K562 (cell line): Measurements from ENCODE around the gene PPP1R16B. TPM values are rescaled to one million over a fixed set of nuclear protein-coding genes. Genes with fewer than 3 reads are reported as not detected.

Experiments
- AFF1 ChIP-seq, 2 experiments: fragments of 450-650 bp; IDR thresholded peaks; 2 replicates each; pipeline ENCODE4 v1.6.1; 2018; ENCODE audit warnings: mild to moderate bottlenecking in 2 of 2, low read depth in 1 of 2; ENCODE audit not compliant: partially characterized antibody in 2 of 2
- CTCF ChIP-seq, 3 experiments: IDR thresholded peaks in 2 of 3; conservative IDR thresholded peaks in 1 of 3; 2 replicates each; pipeline ENCODE4 v1.5.1; 2011 to 2012; ENCODE audit warnings: low read length in 3 of 3, mild to moderate bottlenecking in 3 of 3, control low read depth in 2 of 3, improper control_type of control experiment in 1 of 3, inconsistent platforms in 1 of 3, low read depth in 1 of 3, mixed read lengths in 1 of 3, moderate library complexity in 1 of 3; ENCODE audit not compliant: insufficient read depth in 2 of 3
- ESRRA ChIP-seq: fragments of 450-650 bp; IDR thresholded peaks from 2 replicates; pipeline ENCODE4 v1.6.1; 2014; ENCODE audit warnings: low read depth, mild to moderate bottlenecking, moderate library complexity, borderline replicate concordance
- HEY1 ChIP-seq: fragments of 250-450 bp; sonication (Bioruptor Pico); IDR thresholded peaks from 2 replicates; pipeline ENCODE4 v1.5.0; 2020; ENCODE audit warnings: mild to moderate bottlenecking, moderate library complexity, borderline replicate concordance
- KLF16 ChIP-seq: IDR thresholded peaks from 2 replicates; pipeline ENCODE4 v1.6.1; 2016; ENCODE audit warnings: antibody characterized with exemption
- PCBP1 ChIP-seq: fragments of 200-400 bp; formaldehyde crosslinking; IDR thresholded peaks from 2 replicates; pipeline ENCODE4 v1.6.1; 2018; ENCODE audit warnings: mild to moderate bottlenecking, low read depth, low read length; ENCODE audit not compliant: poor library complexity, severe bottlenecking
- POLR2AphosphoS5 ChIP-seq: IDR thresholded peaks from 2 replicates; pipeline ENCODE4 v1.6.1; 2011; ENCODE audit warnings: mild to moderate bottlenecking, low read depth, low read length, moderate library complexity; ENCODE audit not compliant: control insufficient read depth, insufficient read depth
- ZBTB7A ChIP-seq: IDR thresholded peaks from 2 replicates; pipeline ENCODE4 v1.6.1; 2011; ENCODE audit warnings: low read depth, mild to moderate bottlenecking, low read length, moderate library complexity, borderline replicate concordance; ENCODE audit not compliant: control insufficient read depth
- ZNF740 ChIP-seq, 3 experiments: fragments of 200-800 bp in 1 of 3; sonication (Bioruptor generic) in 1 of 3; sonication (generic) in 1 of 3; formaldehyde crosslinking in 1 of 3; IDR thresholded peaks; 2 replicates each; pipeline versions ENCODE4 v1.6.1 to v1.8.0; 2016 to 2022; ENCODE audit warnings: mild to moderate bottlenecking in 2 of 3, missing compliant biosample characterization in 2 of 3, missing genetic modification characterization in 2 of 3, missing genetic modification reagents in 1 of 3
- polyA plus RNA-seq, 8 experiments: library from polyadenylated mRNA; depleted of rRNA in 4 of 8; stranded (reverse) in 5 of 8; unstranded in 3 of 8; fragments of >200 nt; fragmentation: Nextera tagmentation in 2 of 8; fragmentation: Illumina TruSeq in 1 of 8; extraction: Ambion mirVana in 2 of 8; extraction: Trizol in 1 of 8; gene quantifications; 2 replicates each; pipeline versions ENCODE4 v1.2.1 to v1.2.3, GENCODE V29; 2011 to 2014; ENCODE audit warnings: inconsistent platforms in 1 of 8, missing spikeins in 1 of 8
- total RNA-seq, 7 experiments: library from RNA; depleted of rRNA in 6 of 7; stranded (reverse); fragments of >200 nt in 6 of 7; fragmentation: Illumina TruSeq in 2 of 7; extraction: Trizol in 2 of 7; gene quantifications; 2 replicates each; pipeline versions ENCODE4 v1.2.1 to v1.2.3, GENCODE V29; 2011 to 2021; ENCODE audit warnings: low replicate concordance in 1 of 7
- TF ChIP-seq, protein P1 (sequence below): fragments of 450-650 bp; formaldehyde crosslinking; IDR thresholded peaks from 2 replicates; pipeline ENCODE4 v1.4.0; 2022; ENCODE audit warnings: missing genetic modification characterization
- TF ChIP-seq, protein P2 (sequence below): fragments of 450-650 bp; IDR thresholded peaks from 2 replicates; pipeline ENCODE4 v1.6.1; 2018; ENCODE audit not compliant: partially characterized antibody

Gene PPP1R16B
- total and polyA plus RNA-seq, 9 of the 15 experiments (the other 6 are each of a cell fraction or from before 2014, with no cell fraction given): 1.5 to 11.5 (median 6.8) TPM

GRCh38 chr20:38805958-38806854, 709 bp downstream of the PPP1R16B start (continued):
- TF ChIP-seq AFF1 (IDR thresholded peaks at IDR 0.05; ENCODE audit: low read depth in 1 of 2, partially characterized antibody in 2 of 2) (no peak), ESRRA (peak; percentile 79), POLR2AphosphoS5 (no peak), KLF16 (no peak), PCBP1 (peak; percentile 58), ZNF740 (CRISPR knock-in tag; IDR thresholded peaks at IDR 0.05) (peak; percentile 83), ZNF740 (tag; IDR thresholded peaks at IDR 0.05) (no peak), ZBTB7A (peak; percentile 86), HEY1 (CRISPR knock-in tag) (no peak), CTCF (IDR thresholded peaks at IDR 0.05 in 2 of 3, conservative IDR thresholded peaks at IDR 0.05 in 1 of 3; ENCODE audit: insufficient read depth in 2 of 3, low read depth in 1 of 3, low read length in 3 of 3) (peak in 2 of 3 experiments; percentile 20 to 80; a peak in 3 of 6 replicates)
- TF ChIP-seq, protein P1, sequence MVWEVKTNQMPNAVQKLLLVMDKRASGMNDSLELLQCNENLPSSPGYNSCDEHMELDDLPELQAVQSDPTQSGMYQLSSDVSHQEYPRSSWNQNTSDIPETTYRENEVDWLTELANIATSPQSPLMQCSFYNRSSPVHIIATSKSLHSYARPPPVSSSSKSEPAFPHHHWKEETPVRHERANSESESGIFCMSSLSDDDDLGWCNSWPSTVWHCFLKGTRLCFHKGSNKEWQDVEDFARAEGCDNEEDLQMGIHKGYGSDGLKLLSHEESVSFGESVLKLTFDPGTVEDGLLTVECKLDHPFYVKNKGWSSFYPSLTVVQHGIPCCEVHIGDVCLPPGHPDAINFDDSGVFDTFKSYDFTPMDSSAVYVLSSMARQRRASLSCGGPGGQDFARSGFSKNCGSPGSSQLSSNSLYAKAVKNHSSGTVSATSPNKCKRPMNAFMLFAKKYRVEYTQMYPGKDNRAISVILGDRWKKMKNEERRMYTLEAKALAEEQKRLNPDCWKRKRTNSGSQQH (CRISPR knock-in tag): no peak
- TF ChIP-seq, protein P2, sequence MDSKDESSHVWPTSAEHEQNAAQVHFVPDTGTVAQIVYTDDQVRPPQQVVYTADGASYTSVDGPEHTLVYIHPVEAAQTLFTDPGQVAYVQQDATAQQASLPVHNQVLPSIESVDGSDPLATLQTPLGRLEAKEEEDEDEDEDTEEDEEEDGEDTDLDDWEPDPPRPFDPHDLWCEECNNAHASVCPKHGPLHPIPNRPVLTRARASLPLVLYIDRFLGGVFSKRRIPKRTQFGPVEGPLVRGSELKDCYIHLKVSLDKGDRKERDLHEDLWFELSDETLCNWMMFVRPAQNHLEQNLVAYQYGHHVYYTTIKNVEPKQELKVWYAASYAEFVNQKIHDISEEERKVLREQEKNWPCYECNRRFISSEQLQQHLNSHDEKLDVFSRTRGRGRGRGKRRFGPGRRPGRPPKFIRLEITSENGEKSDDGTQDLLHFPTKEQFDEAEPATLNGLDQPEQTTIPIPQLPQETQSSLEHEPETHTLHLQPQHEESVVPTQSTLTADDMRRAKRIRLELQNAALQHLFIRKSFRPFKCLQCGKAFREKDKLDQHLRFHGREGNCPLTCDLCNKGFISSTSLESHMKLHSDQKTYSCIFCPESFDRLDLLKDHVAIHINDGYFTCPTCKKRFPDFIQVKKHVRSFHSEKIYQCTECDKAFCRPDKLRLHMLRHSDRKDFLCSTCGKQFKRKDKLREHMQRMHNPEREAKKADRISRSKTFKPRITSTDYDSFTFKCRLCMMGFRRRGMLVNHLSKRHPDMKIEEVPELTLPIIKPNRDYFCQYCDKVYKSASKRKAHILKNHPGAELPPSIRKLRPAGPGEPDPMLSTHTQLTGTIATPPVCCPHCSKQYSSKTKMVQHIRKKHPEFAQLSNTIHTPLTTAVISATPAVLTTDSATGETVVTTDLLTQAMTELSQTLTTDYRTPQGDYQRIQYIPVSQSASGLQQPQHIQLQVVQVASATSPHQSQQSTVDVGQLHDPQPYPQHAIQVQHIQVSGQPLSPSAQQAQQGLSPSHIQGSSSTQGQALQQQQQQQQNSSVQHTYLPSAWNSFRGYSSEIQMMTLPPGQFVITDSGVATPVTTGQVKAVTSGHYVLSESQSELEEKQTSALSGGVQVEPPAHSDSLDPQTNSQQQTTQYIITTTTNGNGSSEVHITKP: peak; percentile 42
